Mucosa of descending colon (tissue), 3 donors: ENCODE results near the gene TRABD2B. TPM values are rescaled to one million over a fixed set of nuclear protein-coding genes. Genes with fewer than 3 reads are reported as not detected.
A peak's percentile ranks its signal among the peaks of the same experiment; 100 is the strongest.

Source experiments
- ATAC-seq: fragments of 200-7000 bp; cut with Tn5 transposase; one replicate; pipeline ENCODE4 v1.9.1; 2020; ENCODE audit warnings: mild to moderate bottlenecking, moderate library complexity
- DNase-seq, 3 donors: peaks; one replicate each; pipeline ENCODE4 v3.0.0-alpha.2; 2020
- H3K36me3 ChIP-seq: fragments of 200-600 bp; one replicate; pipeline ENCODE4 v1.8.0; 2021; ENCODE audit warnings: low read depth, mild to moderate bottlenecking
- H3K4me1 ChIP-seq: fragments of 200-600 bp; one replicate; pipeline ENCODE4 v1.8.0; 2021; ENCODE audit warnings: low read depth, mild to moderate bottlenecking
- H3K4me3 ChIP-seq: fragments of 200-600 bp; one replicate; pipeline ENCODE4 v1.8.0; 2021; ENCODE audit warnings: mild to moderate bottlenecking
- H3K9me3 ChIP-seq: fragments of 200-600 bp; one replicate; pipeline ENCODE4 v1.8.0; 2021; ENCODE audit warnings: mild to moderate bottlenecking
- intact Hi-C, 2 donors: fragments of 100-400 bp; cut with DNase I in 1 of 2; cut with micrococcal nuclease in 1 of 2; formaldehyde crosslinking; loops; one replicate each; pipeline versions ENCODE4 v1.11.0 to v1.11.1; 2022; cut with DNase I, micrococcal nuclease
- total RNA-seq, 3 donors: library from RNA; stranded (reverse); fragmentation: NEBNext Ultra II Directional in 2 of 3; extraction: Animal tissue kit (Norgen Biotek cat#: 25700) in 2 of 3; gene quantifications; one replicate each; pipeline versions ENCODE4 v1.2.1 to v1.2.4, GENCODE V29; 2021 to 2023
- TF ChIP-seq, protein P1 (sequence below): fragments of 200-600 bp; IDR thresholded peaks from one replicate; pipeline ENCODE4 v1.8.0; 2022; ENCODE audit warnings: antibody characterized with exemption, mild to moderate bottlenecking
- donor health status: DM: no; HTN: no; CAD: no; lungs with moderate emphysema.
- donor health status: DM: no; HTN: no; CAD: no.
- donor health status: DM: no; HTN: yes; CAD: no.

Gene TRABD2B
- total RNA-seq, 3 donors from 2014 or later, result 0.35 to 2.0 (median 2.0) TPM

DNA sequence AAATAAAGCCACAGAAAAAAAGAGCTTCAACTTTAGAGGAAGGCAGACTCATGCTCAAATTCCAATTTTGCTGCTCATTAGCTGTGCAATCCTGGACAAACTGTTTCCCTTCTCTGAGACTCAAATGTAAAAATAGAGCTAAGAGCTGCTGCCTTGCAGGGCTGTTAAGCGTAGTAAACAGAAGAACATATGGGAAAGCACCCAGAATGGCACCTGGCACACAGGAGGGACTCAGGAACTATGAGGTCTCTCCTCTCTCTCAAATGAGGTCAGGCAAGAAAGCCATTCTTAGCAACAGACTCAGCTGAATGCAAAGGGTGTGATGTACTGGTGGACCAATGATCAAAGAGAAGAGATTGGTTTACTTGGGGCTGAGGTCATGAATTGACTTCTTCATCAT is 61.3 kb downstream of the TRABD2B start:
- Histone ChIP-seq H3K36me3 (no peaks in the 10 kb centered on the region), H3K4me3 (no peak overlapping the region), H3K9me3 (no peaks in the 10 kb centered on the region), H3K4me1 (peaks cover 9% of the 10 kb centered on the region)
- no peak for DNase-seq
- TF ChIP-seq, protein P1, sequence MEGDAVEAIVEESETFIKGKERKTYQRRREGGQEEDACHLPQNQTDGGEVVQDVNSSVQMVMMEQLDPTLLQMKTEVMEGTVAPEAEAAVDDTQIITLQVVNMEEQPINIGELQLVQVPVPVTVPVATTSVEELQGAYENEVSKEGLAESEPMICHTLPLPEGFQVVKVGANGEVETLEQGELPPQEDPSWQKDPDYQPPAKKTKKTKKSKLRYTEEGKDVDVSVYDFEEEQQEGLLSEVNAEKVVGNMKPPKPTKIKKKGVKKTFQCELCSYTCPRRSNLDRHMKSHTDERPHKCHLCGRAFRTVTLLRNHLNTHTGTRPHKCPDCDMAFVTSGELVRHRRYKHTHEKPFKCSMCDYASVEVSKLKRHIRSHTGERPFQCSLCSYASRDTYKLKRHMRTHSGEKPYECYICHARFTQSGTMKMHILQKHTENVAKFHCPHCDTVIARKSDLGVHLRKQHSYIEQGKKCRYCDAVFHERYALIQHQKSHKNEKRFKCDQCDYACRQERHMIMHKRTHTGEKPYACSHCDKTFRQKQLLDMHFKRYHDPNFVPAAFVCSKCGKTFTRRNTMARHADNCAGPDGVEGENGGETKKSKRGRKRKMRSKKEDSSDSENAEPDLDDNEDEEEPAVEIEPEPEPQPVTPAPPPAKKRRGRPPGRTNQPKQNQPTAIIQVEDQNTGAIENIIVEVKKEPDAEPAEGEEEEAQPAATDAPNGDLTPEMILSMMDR, result no peak
- intact Hi-C loops, result no loop called here
- no peak for ATAC-seq

DNA sequence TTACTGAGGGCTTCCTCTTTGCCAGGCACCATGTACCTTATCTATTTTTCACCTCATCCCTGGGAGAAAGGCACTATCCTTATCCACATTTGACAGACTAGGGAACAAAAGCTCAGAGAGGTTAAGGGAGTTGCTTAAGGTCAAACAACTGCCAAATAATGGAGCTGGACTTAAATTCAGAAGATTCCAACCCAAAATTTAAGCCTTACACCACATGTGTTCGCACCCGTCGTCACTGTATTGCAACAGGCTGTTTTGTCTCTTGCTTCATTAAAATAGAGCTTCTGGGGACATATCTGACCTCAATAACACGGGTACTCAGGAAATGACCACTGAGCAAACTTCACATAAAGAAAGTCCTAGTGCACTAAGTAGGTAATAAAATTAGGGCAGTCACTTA is 62.0 kb downstream of the TRABD2B start:
- TF ChIP-seq, protein P1, result no peak
- Histone ChIP-seq H3K36me3 (no peaks in the 10 kb centered on the region), H3K4me3 (no peak overlapping the region), H3K9me3 (no peaks in the 10 kb centered on the region), H3K4me1 (peaks cover 9% of the 10 kb centered on the region)
- intact Hi-C loops, result no loop called here
- DNase-seq, result no peak
- no peak for ATAC-seq

DNA sequence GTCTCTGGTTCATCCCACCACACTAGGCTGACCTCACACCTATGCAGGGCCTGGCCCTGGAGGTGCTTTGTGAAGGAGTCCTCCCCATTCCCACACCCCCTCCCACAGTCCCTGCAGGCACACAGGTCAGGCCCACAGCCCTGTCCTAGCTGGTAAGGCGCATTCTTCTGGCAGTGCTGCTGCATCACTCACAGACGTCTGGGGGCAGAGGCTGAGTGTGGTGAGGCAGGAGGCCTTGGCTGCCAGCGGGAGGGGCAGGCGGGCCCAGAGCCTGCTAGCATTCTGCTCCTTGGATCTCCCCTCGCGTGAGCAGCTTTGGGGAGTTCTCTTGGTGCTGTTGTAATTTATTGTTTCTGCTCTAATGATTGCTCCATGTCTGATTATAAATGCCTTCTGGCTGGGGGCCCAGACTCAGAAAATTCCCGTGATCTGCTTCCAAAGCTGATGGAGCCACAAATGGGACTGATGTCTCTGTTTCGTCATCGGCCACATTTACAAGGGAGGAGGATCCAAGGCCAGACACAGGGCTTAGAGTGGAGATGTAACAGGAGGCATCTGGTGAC is 62.9 kb downstream of the TRABD2B start:
- intact Hi-C loops, result no loop called here
- peak; percentile 38 to 70 (median 52) for DNase-seq
- Histone ChIP-seq H3K4me1 (peaks cover 9% of the 10 kb centered on the region), H3K9me3 (no peaks in the 10 kb centered on the region), H3K4me3 (no peak overlapping the region), H3K36me3 (no peaks in the 10 kb centered on the region)
- ATAC-seq, result peak; percentile 33
- TF ChIP-seq, protein P1, result no peak

DNA sequence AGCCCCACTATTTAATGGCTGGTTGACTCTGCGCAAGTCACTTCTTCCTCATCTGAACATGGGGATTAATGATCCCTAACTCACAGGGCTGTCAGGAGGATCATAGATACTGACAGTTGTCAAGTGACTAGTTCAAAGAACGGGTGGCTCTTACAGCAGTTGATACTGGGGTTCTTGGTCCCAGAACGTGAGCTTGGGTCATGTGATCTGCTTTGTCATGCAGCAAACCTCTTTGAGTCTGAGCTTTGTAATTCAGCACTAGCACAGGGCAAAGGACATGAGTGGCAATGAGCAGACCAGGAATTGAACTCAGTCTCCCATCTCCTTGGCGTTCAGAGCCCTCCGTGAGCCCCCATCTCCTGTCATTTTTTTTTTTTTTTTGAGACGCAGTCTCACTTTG is 64.4 kb downstream of the TRABD2B start:
- DNase-seq (no peak), ATAC-seq (no peak)
- Histone ChIP-seq H3K36me3 (no peaks in the 10 kb centered on the region), H3K4me3 (no peak overlapping the region), H3K4me1 (peaks cover 9% of the 10 kb centered on the region), H3K9me3 (no peaks in the 10 kb centered on the region)
- TF ChIP-seq, protein P1, result no peak
- intact Hi-C loops, result no loop called here

DNA sequence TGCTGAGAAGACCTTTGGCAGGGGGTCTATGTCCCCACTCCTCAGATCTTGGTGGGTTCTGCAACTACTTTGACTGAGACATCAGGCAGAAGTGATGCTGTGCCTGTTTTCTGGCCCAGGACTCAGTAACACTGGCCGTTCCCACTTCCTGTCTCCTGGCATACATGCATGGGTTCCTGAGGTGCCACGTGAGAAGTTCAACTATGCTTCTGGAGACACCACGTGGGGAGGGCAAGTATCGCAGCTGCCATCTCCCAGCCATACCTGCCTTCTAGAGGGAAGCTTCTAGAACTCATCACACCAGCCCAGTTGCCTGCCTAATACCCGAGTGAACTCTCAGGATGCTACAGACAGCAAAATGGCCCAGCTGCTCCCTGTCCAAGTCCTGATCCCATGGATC is 65.8 kb downstream of the TRABD2B start:
- intact Hi-C loops, result no loop called here
- peak; percentile 76 for ATAC-seq

More for the DNA sequence above, 65.8 kb downstream of the TRABD2B start:
- Histone ChIP-seq H3K9me3 (no peaks in the 10 kb centered on the region), H3K36me3 (no peaks in the 10 kb centered on the region), H3K4me3 (no peak overlapping the region), H3K4me1 (peaks cover 9% of the 10 kb centered on the region)
- DNase-seq, result peak in 2 of 3 donors; percentile 69
- TF ChIP-seq, protein P1, result no peak
